COLO668 (cell line): ENCODE data around the gene FBXL12.
"Not testable (repeated sequence)": the region's sequence is repeated elsewhere in the genome, so short reads cannot be mapped to it uniquely, and the experiment has no call there.

Experiments
- DNase-seq: peaks from one replicate; lab custom pipeline; 2025; ENCODE audit not compliant: unreplicated experiment; lab: John Stamatoyannopoulos, UW

FBXL12 gene

DNA sequence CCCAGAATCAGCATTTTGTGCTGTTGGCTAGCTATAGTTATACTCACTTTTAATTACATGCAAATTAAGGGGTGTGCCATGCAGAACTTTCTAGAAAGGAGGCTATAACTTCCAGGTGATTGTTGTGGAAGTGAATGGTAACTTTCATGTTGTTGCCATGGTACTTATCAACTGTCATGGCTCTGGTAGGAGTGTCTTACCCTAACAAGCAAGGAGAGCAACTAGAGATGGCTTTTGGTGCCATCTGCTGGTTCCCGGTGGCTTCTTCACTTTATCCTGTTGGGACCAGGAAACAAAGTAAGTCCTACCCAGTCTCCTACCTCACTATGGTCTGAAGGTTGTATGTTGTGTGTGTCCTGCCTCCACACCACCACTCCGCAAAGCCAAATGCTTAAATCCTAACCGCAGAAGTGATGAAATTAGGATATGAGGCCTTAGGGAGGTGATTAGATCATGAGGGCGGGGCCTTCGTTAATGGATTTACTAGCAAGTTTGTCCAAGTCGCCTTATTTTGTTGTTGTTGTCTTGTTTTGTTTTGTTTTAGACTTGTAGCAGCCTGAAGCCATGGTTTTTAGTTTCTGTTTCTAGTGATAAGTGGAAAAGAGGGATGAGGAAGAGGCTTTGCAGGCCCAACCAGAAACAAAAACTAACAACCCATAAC is 22.6 kb downstream of the FBXL12 start:
- DNase-seq, result peak; percentile 76

DNA sequence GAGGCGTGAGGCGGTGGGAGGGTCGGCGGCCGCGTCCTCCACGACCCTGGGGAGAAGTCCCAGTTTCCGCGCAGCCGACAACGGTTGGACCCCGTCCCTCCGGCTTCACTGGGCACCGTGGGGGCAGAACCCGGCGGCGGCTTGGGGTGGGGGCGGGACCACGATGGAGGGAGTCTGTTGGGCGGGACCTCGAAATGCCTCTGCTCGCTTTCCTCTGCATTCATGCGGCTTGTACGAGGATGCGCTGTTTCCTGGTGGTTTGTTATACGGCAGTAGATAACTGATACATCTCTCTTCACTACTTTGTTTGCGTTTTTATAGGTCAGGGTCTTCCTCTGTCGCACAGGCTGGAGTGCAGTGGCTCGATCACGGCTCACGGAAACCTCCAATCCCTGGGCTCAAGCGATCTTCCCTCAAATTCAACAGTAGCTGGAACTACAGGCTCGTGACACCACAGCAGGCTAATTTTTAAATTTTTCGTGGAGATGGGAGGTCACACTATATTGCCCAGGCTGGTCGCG is 25.7 kb downstream of the FBXL12 start:
- DNase-seq, result peak; percentile 18

DNA sequence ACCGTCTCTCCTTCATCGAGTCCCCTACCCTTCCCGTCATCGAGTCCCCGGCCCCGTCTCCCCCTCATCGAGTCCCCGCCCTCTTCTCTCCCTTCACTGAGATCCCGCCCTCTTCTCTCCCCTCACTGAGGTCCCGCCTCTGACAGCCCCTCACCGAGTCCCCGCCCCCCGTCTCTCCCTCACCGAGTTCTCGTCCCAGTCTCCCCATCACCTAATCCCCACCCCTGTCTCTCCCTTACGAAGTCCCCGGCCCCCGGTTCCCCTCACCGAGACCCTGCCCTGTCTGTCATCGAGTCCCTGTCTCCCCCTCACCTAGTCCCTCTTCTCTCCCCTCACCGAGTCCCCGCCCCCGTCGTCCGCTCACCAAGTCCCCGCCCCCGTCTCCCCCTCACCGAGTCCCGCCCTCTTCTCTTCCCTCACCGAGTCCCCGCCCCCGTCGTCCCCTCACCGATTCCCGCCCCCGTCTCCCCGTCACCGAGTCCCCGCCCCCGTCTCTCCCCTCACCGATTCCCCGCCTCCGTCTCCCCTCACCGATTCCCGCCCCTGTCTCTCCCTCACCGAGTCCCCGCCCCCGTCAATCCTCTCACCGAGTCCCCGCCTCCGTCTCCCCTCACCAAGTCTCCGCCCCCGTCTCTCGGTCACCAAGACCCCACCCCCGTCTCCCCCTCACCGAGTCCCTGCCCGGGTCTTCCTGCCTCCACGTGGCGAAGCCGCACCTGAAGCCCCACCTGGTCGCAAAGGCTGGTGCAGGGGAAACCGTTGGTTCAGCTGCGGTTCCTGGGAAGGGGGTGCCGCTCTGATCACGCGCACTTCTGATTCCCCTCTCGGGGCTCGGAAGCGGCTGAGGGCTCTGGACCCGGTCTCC is 26.4 kb downstream of the FBXL12 start:
- DNase-seq, result peak; percentile 88

DNA sequence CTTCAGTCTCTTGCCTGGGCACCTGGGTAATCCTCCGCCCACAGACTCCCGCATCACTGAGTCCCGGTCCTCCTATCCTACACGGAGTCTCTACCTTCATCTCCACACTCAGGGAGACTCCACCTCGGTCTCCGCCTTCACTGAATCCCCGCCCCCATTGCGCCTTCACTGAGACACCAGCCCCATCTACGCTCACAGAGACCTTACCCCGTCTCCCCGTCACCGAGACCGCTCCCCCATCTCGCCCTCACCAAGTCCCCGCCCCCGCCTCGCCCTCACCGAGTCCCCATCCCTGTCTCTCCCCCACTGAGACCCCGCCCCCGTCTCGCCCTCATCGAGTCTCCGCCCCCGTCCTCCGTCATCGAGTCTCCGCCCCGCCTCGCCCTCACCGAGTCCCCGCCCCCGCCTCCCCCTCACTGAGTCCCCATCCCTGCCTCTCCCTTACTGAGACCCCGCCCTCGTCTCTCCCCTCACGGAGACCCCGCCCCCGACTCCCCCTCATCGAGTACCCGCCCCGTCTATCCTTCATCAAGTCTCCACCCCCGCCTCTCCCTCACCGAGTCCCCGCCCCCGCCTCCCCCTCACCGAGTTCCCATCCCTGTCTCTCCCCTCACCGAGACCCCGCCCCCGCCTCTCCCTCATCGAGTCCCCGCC is 27.2 kb downstream of the FBXL12 start:
- DNase-seq, result peak; percentile 85

DNA sequence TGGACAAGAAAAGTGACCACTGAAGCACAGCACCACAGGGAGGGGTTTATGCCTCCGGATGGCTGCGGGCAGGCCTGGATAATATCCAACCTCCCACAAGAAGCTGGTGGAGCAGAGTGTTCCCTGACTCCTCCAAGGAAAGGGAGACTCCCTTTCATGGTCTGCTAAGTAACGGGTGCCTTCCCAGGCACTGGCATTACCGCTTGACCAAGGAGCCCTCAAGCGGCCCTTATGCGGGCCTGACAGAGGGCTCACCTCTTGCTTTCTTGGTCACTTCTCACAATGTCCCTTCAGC is 27.9 kb downstream of the FBXL12 start:
- DNase-seq, result not testable (repeated sequence)

DNA sequence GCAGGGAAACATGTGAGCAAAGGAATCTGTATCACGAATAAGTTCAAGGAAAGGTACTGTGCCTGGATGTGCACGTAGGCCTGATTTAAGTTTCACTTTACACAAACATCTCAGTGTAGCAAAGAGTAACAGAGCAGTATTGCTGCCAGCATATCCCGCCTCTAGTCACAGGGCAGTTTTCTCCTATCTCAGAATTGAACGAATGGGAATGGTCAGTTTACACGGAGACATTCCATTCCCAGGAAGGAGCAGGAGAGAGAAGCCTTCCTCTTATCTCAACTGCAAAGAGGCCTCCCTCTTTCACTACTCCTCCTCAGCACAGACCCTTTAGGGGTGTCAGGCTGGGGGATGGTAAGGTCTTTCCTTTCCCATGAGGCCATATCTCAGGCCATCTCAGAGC is 29.3 kb downstream of the FBXL12 start:
- DNase-seq, result not testable (repeated sequence)

DNA sequence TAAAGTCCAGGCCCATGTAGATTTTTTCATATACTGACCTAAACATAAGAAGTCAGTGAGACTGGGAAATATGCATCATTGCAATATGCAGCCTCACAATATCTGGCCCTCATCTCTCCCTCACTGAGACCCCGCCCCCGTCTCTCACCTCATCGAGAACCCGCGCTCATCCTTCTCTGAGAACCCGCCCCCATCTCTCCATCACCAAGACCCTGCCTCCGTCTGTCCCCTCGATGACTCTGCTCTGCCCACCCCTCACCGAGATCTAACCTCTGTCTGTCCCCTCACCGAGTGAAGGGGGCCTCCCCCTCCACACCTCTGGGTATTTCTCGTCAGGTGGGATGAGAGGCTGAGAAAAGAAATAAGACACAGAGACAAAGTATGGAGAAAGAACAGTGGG is 29.8 kb downstream of the FBXL12 start:
- no peak for DNase-seq

DNA sequence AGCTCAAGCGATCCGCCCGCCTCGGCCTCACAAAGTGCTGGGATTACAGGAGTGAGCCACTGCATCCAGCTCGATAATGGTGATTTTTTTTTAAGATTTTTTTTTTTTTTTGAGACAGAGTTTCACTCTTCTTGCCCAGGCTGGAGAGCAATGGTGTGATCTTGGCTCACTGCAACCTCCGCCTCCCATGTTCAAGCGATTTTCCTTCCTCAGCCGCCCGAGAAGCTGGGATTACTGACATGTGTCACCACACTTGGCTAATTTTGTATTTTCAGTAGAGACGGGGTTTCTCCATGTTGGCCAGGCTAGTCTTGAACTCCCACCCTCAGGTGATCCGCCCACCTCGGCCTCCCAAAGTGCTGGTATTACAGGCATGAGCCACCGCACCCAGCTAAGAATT is 30.3 kb downstream of the FBXL12 start:
- DNase-seq, result not testable (repeated sequence)

DNA sequence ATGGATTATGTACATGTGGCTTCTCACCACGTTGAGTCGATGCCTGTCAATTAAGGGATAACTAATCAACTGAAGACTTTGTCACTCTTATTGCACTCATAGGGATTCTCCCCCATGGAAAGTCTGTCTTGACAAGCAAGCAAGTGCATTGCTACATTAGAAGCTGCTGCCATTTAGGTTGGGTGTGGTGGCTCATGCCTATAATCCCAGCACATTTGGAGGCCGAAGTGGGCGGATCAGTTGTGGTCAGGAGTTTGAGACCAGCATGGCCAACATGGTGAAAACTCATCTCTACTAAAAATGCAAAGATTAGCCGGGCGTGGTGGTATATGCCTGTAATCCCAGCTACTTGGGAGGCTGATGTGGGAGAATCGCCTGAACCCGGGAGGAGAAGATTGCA is 32.1 kb downstream of the FBXL12 start:
- DNase-seq, result no peak

DNA sequence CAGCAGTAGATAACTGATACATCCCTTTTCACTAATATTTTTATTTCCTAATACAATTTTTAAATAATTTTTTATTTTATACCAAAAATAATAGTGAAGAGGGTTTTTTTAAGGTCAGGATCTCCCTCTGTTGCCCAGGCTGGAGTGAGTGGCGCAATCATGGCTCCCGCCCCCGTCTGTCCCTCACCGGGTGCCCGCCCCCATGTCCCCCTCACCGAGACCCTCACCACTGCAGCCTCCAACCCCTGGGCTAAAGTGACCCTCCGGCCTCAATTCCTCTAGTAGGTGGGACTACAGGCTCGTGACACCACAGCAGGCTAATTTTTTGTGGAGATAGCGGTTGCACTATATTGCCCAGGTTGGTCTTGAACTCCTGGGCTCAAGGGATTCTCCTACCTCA is 32.5 kb downstream of the FBXL12 start:
- no peak for DNase-seq

DNA sequence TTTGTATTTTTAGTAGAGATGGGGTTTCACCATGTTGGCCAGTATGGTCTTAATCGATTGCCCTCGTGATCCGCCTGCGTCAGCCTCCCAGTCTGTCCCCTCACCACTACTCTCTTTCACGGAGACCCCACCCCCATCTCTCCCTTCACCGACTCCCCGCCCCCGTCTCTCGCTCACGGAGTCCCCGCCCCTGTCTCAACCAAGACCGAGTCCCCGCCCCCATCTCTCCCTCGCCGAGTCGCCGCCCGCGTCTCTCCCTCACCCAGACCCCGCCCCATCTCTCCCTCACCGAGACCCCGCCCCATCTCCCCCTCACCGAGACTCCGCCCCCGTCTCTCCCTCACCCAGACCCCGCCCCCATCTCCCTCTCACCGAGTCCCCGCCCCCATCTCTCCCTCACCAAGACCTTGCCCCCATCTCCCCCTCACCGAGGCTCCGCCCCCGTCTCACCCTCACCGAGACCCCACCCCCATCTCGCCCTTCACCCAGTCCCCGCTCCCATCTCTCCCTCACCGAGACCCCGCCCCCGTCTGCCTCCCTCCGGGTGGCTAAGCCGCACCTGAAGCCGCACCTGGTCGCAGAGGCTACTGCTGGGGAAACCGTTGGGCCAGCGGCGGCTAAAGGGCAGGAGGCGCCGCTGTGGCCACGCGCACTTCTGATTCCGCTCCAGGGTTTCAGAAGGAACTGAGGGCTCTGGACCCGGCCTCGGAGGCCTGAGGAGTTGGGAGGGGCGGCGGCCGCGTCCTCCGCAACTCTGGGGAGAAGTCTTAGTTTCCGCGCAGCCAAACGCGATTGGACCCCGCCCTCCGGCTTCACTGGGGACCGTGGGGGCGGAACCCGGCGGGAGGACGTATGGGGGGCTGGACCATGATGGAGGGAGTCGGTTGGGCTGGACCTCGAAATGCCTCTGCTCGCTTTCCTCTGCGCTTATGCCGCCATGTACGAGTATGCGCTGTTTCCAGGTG is 33.2 kb downstream of the FBXL12 start:
- peak; percentile 100 for DNase-seq

DNA sequence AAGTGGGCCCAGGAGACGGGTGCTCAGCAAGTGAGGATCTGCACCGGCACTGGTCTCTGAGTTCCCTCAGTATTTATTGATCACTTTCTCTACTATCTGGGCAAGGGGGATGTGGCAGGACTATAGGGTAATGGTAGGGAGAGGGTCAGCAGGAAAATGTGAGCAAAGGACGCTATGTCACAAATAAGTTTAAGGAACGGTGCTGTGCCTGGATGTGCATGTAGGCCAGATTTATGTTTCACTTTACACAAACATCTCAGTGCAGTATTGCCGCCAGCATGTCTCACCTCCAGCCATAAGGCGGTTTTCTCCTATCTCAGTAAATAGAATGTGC is 34.7 kb downstream of the FBXL12 start:
- not testable (repeated sequence) for DNase-seq

DNA sequence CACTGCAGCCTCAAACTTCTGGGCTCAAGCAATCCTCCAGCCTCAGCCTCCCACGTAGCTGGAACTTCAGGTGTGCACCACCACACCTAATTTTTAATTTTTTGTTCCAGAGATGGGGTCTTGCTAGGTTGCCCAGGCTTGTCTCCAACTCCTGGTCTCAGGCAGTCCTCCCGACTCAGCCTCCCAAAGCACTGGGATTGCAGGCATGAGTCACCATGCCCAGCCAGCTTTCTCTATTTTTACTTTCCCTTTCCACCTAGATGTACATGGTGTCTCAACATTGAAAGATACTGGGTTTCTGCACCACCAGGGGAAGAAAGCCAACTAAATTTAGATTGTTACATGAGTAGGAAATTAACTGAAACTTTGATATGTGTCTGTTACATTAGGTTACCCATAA is 36.5 kb downstream of the FBXL12 start:
- DNase-seq, result no peak

DNA sequence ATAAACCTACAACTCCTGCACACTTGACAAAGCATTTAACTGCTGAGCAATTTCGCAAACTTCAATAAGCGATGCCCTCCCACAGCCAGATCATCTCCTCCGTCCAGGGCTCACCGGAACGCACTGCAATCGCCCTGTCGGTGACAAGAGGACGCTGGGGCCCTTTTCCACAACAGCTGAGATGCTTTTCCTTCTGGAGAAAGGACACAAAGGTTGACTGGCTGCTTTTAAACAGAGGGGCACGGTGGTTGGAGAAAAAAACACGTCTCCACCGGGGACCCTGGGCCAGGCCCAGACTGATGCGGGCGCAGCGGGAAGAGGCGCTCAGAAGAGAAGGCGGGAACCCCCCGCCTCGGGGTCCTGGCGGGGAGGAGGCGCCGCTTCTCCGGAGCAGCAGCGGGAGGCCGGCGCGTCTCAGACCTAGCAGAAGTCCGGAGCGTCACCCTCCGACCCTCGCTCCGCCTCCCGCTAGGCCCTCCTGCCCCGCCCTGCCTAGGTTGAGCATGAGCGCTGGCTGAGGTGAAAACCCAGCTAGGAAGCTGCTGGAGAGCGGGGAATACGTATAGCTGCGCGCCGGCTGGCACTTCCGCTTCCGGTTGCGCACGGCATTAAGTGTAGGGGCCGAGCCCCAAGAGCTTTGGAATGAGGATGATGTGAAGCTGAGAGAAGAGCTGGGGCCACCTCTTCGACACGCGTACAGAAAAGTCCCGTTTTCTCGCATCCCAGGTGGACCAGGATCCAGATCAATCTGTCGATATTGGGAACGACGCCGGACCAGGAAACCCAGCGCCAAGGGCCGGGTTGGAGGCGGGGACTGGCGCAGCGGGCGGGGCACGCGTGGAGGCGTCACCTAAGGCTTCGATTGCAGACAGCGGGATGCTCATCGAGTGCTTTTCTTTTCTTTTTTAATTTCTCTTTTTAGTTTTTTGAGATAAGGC is 50.4 kb downstream of the FBXL12 start, which contains the start of gene ZNF846:
ZNF846 (minus strand) TSS at position 564 of the 938 bp plus-strand sequence. CDS start 3,788 bp downstream, outside the sequence.
- DNase-seq, result peak; percentile 96
